ENCODE data around the gene N4BP2.

The N4BP2 gene

DNA sequence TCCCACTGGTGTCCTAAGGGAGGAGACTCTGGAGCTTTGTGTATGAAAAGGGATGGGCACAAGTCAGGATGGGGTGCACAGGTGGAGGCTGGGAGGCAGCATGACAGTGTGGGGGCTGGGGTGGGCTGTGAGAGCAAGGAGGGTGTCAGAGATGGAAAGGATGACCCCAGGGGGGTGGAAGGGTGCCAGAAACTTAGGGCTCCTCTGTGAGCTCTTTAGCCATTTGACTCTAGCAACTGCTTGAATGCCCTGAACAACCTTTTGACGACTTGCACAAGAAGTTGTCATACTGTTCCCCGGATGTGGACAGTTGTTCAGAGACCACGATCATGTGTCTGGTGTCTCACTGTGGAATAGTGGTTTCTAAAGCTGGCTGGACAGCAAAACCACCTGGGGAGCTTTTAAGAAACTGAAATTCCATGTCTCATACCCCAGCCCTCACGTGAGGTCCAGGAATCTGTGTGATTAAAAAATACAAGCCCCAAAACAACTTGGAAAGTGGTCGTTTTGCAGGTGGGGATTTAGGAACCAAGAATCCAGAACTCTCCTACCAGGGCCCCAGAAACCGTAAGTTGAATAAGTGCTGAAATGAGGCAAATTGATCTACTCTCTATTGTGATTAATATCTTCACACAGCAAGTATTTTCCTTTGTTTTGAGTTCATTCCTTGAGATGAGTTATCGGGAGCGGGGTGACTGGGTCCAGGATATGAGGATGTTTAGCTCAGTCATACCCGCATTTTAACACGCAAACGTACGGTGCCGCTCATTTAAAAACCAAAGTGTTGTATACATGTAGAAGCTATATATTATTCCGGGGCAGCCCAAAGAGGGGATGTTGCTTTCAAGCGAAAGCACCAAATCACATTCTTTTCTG is 143.6 kb downstream of the N4BP2 start:
- no peak for DNase-seq (ENCODE audit: low read depth)
- H3K4me3 ChIP-seq (replicated peaks; ENCODE audit: low read depth, low read length), result no peak overlapping the region
- TF ChIP-seq, protein P1, sequence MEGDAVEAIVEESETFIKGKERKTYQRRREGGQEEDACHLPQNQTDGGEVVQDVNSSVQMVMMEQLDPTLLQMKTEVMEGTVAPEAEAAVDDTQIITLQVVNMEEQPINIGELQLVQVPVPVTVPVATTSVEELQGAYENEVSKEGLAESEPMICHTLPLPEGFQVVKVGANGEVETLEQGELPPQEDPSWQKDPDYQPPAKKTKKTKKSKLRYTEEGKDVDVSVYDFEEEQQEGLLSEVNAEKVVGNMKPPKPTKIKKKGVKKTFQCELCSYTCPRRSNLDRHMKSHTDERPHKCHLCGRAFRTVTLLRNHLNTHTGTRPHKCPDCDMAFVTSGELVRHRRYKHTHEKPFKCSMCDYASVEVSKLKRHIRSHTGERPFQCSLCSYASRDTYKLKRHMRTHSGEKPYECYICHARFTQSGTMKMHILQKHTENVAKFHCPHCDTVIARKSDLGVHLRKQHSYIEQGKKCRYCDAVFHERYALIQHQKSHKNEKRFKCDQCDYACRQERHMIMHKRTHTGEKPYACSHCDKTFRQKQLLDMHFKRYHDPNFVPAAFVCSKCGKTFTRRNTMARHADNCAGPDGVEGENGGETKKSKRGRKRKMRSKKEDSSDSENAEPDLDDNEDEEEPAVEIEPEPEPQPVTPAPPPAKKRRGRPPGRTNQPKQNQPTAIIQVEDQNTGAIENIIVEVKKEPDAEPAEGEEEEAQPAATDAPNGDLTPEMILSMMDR (IDR thresholded peaks at IDR 0.05; ENCODE audit: low read length, missing control alignments), result no peak

DNA sequence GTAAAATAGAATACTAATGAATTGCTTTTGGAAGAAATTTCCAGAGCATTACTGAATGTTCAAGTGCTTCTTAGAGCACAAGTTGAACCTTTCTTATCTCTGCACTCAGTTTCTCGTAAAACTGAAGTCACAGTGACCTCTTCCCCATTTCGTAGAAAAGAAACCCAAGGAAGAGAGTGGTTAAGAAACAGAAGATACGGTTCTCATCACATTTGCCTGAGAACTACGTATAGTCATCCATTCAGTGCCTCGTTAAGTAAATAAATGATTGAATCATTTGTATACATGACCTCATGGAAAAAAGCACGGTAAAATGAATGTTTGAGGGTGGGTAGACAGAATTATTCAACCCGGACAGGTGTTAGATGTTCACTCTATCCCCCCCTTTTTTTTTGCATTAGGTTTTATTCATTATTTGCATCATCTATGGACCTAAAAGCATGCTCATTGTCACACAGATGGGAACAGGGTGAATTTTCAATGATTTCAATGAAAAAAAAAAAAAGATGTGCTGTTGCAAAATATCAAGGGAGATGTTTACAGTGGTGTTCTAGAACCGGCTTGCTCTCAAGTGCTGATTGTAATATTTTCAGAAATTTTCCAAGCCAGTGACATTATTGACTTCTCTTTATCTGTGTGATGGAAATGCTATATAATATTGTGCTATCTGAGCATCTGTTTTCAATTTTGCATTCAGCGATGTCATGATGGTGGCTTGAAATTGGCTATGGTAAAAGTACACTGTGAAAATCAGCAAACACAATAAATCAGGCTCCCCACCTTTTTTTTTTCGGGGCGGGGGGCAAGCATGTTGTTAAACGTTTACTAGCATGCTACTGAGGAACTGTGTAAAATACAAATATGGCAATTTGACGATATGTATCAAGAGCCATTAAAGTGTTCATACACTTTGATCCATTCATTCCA is 144.5 kb downstream of the N4BP2 start:
- no peak for DNase-seq (ENCODE audit: low read depth)
- TF ChIP-seq, protein P1 (IDR thresholded peaks at IDR 0.05; ENCODE audit: low read length, missing control alignments), result no peak
- no peak overlapping the region for H3K4me3 ChIP-seq (replicated peaks; ENCODE audit: low read depth, low read length)

DNA sequence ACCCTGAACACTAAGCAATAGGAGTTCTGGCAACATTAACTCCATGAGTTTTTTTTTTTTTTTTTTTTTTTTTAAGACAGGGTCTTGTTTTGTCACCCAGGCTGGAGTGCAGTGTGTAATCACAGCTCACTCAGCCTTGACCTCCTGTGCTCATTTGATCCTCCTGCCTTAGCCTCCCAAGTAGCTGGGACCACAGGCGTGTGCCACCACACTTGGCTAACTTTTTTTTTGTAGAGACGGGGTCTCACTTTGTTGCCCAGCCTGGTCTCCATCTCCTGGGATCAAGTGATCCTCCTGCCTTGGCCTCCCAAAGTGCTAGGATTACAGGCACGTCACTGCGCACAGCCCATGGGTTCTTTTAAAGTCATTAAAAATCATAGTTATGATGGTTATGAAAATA is 145.2 kb downstream of the N4BP2 start:
- DNase-seq (ENCODE audit: low read depth), result no peak
- no peak overlapping the region for H3K4me3 ChIP-seq (replicated peaks; ENCODE audit: low read depth, low read length)
- TF ChIP-seq, protein P1 (IDR thresholded peaks at IDR 0.05; ENCODE audit: low read length, missing control alignments), result no peak

DNA sequence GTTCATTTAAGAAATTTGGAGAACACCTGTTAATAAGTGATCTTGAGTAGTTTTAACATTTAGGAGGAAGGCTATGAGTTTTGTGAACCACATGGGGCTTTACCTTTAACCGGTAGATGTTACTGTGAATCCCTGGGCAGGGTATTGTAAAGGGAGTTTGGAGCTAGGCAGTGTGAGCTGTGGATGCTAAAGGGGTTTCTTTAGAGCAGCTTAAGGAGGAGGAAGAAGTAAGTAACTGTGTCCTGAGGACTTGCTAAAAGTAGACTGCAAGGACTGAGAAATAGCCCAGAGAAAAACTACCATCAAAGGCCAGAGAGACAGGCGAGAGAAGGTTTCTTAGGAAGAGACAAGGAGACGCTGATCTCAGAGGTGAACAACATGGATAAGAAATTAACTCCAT is 145.8 kb downstream of the N4BP2 start:
- TF ChIP-seq, protein P1 (IDR thresholded peaks at IDR 0.05; ENCODE audit: low read length, missing control alignments), result no peak
- no peak overlapping the region for H3K4me3 ChIP-seq (replicated peaks; ENCODE audit: low read depth, low read length)
- DNase-seq (ENCODE audit: low read depth), result no peak

DNA sequence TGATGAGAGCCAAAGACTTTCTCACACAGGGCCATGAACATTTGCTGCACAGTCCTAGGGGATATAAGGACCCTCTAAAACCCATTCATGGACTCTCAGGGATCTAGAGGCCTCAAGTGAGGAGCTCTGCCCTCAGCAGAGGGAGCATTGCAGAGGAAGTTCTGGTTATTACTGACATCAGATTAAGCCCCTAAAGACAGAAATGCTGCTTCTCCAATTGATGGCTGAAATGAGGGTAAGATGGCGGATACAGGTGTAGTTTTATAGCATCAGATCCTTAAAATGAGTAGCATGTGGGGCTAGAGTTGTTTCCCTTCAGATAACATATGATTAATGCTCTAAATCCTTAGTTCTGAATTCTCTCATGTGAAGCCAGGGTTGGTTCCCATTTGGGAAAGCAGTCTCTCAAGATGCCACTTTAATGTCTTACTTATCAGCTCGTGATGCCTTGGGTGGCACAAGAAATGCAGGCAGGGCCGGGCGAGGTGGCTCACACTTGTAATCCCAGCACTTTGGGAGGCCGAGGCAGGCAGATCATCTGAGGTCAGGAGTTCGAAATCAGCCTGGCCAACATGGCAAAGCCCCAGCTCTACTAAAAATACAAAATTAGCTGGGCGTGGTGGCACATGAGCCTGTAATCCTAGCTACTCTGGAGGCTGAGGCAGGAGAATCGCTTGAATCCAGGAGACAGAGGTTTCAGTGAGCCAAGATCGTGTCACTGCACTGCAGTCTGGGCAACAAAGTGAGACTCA is 148.0 kb downstream of the N4BP2 start:
- H3K4me3 ChIP-seq (replicated peaks; ENCODE audit: low read depth, low read length), result no peak overlapping the region
- no peak for DNase-seq (ENCODE audit: low read depth)
- TF ChIP-seq, protein P1 (IDR thresholded peaks at IDR 0.05; ENCODE audit: low read length, missing control alignments), result no peak
